Testis (tissue), 2 donors: Measurements from ENCODE around the gene MAP4.

Experiments
- CTCF ChIP-seq, 3 experiments: fragments of 450-650 bp in 2 of 3; fragments of 200-600 bp in 1 of 3; sonication (generic) in 1 of 3; IDR thresholded peaks; one replicate each; pipeline ENCODE4 v1.5.1; 2016 to 2019; ENCODE audit warnings: antibody characterized with exemption in 3 of 3, mild to moderate bottlenecking in 2 of 3, moderate library complexity in 1 of 3
- POLR2A ChIP-seq: fragments of 450-650 bp; IDR thresholded peaks from one replicate; pipeline ENCODE4 v1.6.1; 2017; ENCODE audit warnings: antibody characterized with exemption, mild to moderate bottlenecking, moderate library complexity

GRCh38 chr3:48001991-48002390, 14.2 kb downstream of the MAP4 start:
- no peak for TF ChIP-seq POLR2A
- no peak for TF ChIP-seq CTCF (IDR thresholded peaks at IDR 0.05)
